Measurements from ENCODE around the gene APH1B. TPM values are rescaled to one million over a fixed set of nuclear protein-coding genes. Genes with fewer than 3 reads are reported as not detected.

Gene APH1B
- total RNA-seq, 1 donor from 2014 or later = 9.5 TPM

GRCh38 chr15:63240109-63240508, 37.3 kb upstream of the APH1B start:
- Mint-ChIP-seq H3K27me3 (ENCODE audit: low read depth) (no peaks in the 10 kb centered on the region), H3K9me3 (peaks cover 5% of the 10 kb centered on the region), H3K36me3 (ENCODE audit: low read depth) (peaks cover 75% of the 10 kb centered on the region), H3K27ac (no peak overlapping the region), H3K4me3 (ENCODE audit: low read depth) (no peak overlapping the region), H3K4me1 (ENCODE audit: low read depth) (peaks cover 62% of the 10 kb centered on the region)
- intact Hi-C loops (cut with micrococcal nuclease) = no loop called here
- no peak for DNase-seq (ENCODE audit: low spot score)

DNA sequence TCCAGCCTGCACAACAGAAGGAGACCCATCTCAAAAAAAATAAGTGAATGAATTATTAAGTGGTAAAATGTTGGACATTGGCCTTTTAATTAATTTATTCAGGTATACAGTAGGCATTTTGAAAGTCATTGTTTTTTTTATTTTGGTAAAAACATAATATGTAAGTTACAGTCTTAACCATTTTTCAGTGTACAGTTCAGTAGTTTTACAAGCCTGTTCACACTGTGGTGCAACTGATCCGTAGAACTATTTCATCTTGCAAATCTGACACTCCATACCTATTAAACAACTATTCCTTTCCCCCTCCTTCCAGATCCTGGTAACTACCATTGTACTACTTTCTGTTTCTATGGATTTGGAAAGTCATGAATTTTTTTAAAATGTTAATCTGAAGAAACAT, 36.1 kb upstream of the APH1B start:
- Mint-ChIP-seq H3K36me3 (ENCODE audit: low read depth) (peaks cover 78% of the 10 kb centered on the region), H3K27ac (no peak overlapping the region), H3K27me3 (ENCODE audit: low read depth) (no peaks in the 10 kb centered on the region), H3K4me1 (ENCODE audit: low read depth) (peaks cover 60% of the 10 kb centered on the region), H3K9me3 (peaks cover 5% of the 10 kb centered on the region), H3K4me3 (ENCODE audit: low read depth) (no peak overlapping the region)
- no peak for DNase-seq (ENCODE audit: low spot score)
- intact Hi-C loops (cut with micrococcal nuclease) = no loop called here

DNA sequence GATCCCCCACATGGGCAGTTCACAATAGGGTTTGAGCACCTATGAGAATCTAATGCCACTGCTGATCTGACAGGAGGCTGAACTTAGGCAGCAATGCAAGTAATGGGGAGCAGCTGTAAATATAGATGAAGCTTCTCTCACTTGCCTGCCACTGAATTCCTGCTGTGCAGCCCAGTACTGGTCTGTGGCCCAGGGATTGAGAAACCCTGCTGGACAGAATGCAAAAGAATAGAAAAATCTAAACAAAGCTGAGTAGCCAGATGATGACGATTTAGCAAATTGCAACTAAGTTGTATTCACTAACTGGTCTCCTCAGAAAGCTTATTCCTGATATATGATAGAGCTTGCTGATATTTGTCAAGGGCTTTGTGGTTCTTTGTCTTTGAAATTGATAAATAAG, 34.3 kb upstream of the APH1B start:
- intact Hi-C loops (cut with micrococcal nuclease) = no loop called here
- H3K36me3 Mint-ChIP-seq (ENCODE audit: low read depth) = peaks cover 77% of the 10 kb centered on the region
- H3K9me3 Mint-ChIP-seq = no peaks in the 10 kb centered on the region
- no peak overlapping the region for H3K4me3 Mint-ChIP-seq (ENCODE audit: low read depth)
- DNase-seq (ENCODE audit: low spot score) = no peak
- peak overlapping the region; percentile 2 for H3K27ac Mint-ChIP-seq
- H3K4me1 Mint-ChIP-seq (ENCODE audit: low read depth) = peaks cover 56% of the 10 kb centered on the region
- no peaks in the 10 kb centered on the region for H3K27me3 Mint-ChIP-seq (ENCODE audit: low read depth)

GRCh38 chr15:63243776-63244175, 33.6 kb upstream of the APH1B start:
- H3K27ac Mint-ChIP-seq = peak overlapping the region; percentile 63

DNA sequence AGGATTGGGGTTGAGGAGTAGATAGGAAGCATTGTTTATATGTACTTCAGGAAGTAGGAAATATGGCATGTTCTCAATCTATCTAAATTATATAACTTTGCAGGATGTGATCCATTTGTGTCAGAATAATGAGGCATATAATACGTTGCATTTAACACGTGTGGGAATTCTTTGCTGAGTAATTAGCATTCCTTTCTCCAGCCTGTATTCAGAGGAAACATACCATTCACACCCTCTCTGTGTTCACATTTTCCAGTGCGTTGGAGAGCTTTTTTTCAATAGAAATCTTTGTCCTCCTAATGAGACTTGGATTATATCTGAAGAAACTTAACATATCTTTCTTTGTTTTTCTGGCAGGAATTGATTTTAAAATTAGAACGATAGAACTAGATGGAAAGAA, 33.0 kb upstream of the APH1B start:
- Mint-ChIP-seq H3K4me1 (ENCODE audit: low read depth) (peaks cover 51% of the 10 kb centered on the region), H3K36me3 (ENCODE audit: low read depth) (peaks cover 82% of the 10 kb centered on the region), H3K27ac (peak overlapping the region; percentile 77), H3K4me3 (ENCODE audit: low read depth) (peak overlapping the region; percentile 19), H3K27me3 (ENCODE audit: low read depth) (no peaks in the 10 kb centered on the region), H3K9me3 (no peaks in the 10 kb centered on the region)
- DNase-seq (ENCODE audit: low spot score) = no peak
- intact Hi-C loops (cut with micrococcal nuclease) = loop anchor here (2.0 kb wide), 1 partner anchor 88 kb away; the partner anchor contains the start of gene RPS27L

More at GRCh38 chr15:63243776-63244175, 33.6 kb upstream of the APH1B start:
- Mint-ChIP-seq H3K4me3 (ENCODE audit: low read depth) (peak overlapping the region; percentile 19), H3K27me3 (ENCODE audit: low read depth) (no peaks in the 10 kb centered on the region), H3K9me3 (no peaks in the 10 kb centered on the region), H3K4me1 (ENCODE audit: low read depth) (peaks cover 50% of the 10 kb centered on the region), H3K36me3 (ENCODE audit: low read depth) (peaks cover 78% of the 10 kb centered on the region)
- intact Hi-C loops (cut with micrococcal nuclease) = loop anchor here (2.0 kb wide), 1 partner anchor 87 kb away; the partner anchor contains the start of gene RPS27L
- no peak for DNase-seq (ENCODE audit: low spot score)

DNA sequence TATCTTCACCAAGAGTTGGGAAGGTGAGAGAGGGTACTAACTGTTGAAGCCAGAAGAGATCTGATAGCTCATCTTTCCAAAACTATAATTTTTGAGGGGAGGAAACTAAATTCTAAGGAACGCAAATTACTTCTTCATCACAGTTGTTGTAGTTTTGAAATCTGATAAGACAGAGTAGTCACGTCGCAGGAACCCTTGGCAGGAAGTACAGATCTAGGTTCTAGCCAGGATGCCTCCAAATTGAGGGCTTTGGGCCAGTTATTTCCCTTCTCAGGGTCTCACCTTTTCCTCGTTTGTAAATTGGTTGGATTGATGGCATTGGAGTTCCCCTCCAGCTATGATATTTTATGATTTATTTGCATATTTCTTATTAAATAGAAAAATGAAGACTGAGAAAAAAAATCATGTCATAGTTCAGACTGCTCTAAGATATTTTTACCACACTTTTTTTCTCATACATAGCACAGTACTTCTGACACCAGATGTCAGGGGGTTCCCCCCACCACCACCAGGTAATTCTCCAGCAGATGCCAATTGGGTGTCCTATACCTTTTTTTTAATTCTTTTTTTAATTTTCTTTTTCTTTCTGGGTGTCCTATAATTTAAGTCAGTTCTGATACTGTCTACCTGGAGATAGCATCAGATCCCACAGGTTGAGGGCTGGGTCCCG, 32.3 kb upstream of the APH1B start:
- H3K27me3 Mint-ChIP-seq (ENCODE audit: low read depth) = no peaks in the 10 kb centered on the region
- no peaks in the 10 kb centered on the region for H3K9me3 Mint-ChIP-seq
- peaks cover 81% of the 10 kb centered on the region for H3K36me3 Mint-ChIP-seq (ENCODE audit: low read depth)
- intact Hi-C loops (cut with micrococcal nuclease) = loop anchor here (2.0 kb wide), 1 partner anchor 88 kb away; the partner anchor contains the start of gene RPS27L
- H3K4me3 Mint-ChIP-seq (ENCODE audit: low read depth) = no peak overlapping the region
- H3K27ac Mint-ChIP-seq = peak overlapping the region; percentile 77
- no peak for DNase-seq (ENCODE audit: low spot score)
- H3K4me1 Mint-ChIP-seq (ENCODE audit: low read depth) = peaks cover 48% of the 10 kb centered on the region

DNA sequence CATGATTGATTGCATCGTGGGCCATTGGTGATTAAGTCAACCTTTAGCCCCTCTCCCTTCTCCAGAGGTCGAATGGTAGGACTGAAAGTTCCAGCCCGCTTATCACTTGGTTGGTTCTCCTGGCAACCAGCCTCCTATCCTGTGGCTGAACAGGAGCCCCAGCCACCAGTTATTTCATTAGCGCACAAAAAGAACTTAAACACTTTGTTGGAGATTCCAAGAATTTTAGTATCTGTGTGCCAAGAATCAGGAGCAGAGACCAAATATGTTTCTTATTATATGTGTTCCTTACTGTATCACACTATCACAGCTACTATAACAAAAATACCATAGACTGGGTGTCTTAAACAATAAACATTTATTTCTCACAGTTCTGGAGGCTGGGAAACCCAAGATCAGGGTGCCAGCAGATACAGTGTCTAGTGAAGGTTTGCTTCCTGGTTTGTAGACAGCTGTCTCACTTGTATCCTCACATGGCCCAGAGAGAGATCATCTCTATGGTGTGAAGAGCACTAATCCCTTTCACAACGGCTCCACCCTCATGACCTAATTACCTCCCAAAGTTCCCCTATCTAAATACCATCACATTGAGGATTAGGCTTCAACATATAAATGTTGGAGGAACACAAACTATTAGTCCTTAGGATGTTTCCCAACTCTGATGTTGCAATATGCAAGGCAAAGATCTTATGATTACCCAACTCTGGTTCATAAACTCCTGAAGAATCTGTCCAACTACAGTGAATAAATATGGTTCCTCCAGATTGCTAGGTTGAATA, 30.5 kb upstream of the APH1B start:
- Mint-ChIP-seq H3K27me3 (ENCODE audit: low read depth) (no peaks in the 10 kb centered on the region), H3K27ac (no peak overlapping the region), H3K36me3 (ENCODE audit: low read depth) (peaks cover 88% of the 10 kb centered on the region), H3K4me1 (ENCODE audit: low read depth) (peaks cover 48% of the 10 kb centered on the region), H3K9me3 (no peaks in the 10 kb centered on the region), H3K4me3 (ENCODE audit: low read depth) (peak overlapping the region; percentile 15)
- DNase-seq (ENCODE audit: low spot score) = no peak
- intact Hi-C loops (cut with micrococcal nuclease) = no loop called here

GRCh38 chr15:63250312-63250965, 27.0 kb upstream of the APH1B start:
- H3K4me1 Mint-ChIP-seq (ENCODE audit: low read depth) = peaks cover 36% of the 10 kb centered on the region
- no peaks in the 10 kb centered on the region for H3K27me3 Mint-ChIP-seq (ENCODE audit: low read depth)
- H3K9me3 Mint-ChIP-seq = no peaks in the 10 kb centered on the region
- no peak overlapping the region for H3K27ac Mint-ChIP-seq
- no peak overlapping the region for H3K4me3 Mint-ChIP-seq (ENCODE audit: low read depth)
- intact Hi-C loops (cut with micrococcal nuclease) = no loop called here
- H3K36me3 Mint-ChIP-seq (ENCODE audit: low read depth) = peaks cover 88% of the 10 kb centered on the region
- DNase-seq (ENCODE audit: low spot score) = no peak

- intact Hi-C loops (cut with micrococcal nuclease) = no loop called here
- Mint-ChIP-seq H3K27me3 (ENCODE audit: low read depth) (no peaks in the 10 kb centered on the region), H3K27ac (peak overlapping the region; percentile 21), H3K9me3 (no peaks in the 10 kb centered on the region), H3K4me1 (ENCODE audit: low read depth) (peaks cover 31% of the 10 kb centered on the region), H3K4me3 (ENCODE audit: low read depth) (no peak overlapping the region), H3K36me3 (ENCODE audit: low read depth) (peaks cover 88% of the 10 kb centered on the region)
- DNase-seq (ENCODE audit: low spot score) = no peak
Observed at GRCh38 chr15:63251701-63252100, 25.7 kb upstream of the APH1B start.

DNA sequence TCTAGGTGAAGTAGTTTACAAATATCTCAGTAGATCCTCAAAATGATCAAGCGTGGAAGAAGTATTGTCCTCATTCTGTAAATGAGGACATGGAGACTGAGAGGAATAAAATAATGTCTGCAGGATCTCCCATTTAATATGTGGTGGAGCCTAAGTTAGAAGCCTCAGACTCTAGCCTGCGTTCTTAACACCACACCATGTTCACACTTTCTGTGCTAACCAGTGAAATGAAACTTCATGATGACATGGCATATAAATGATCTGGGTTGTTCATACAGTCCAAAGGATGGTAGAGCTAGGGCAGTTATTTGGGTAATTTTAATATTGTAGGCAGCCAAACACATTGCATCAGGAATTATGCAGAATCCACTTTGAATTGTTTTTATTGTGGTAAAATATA, 25.1 kb upstream of the APH1B start:
- peaks cover 27% of the 10 kb centered on the region for H3K4me1 Mint-ChIP-seq (ENCODE audit: low read depth)
- no peaks in the 10 kb centered on the region for H3K9me3 Mint-ChIP-seq
- peaks cover 88% of the 10 kb centered on the region for H3K36me3 Mint-ChIP-seq (ENCODE audit: low read depth)
- no peak overlapping the region for H3K27ac Mint-ChIP-seq
- no peaks in the 10 kb centered on the region for H3K27me3 Mint-ChIP-seq (ENCODE audit: low read depth)
- no peak overlapping the region for H3K4me3 Mint-ChIP-seq (ENCODE audit: low read depth)
- DNase-seq (ENCODE audit: low spot score) = no peak
- intact Hi-C loops (cut with micrococcal nuclease) = no loop called here

DNA sequence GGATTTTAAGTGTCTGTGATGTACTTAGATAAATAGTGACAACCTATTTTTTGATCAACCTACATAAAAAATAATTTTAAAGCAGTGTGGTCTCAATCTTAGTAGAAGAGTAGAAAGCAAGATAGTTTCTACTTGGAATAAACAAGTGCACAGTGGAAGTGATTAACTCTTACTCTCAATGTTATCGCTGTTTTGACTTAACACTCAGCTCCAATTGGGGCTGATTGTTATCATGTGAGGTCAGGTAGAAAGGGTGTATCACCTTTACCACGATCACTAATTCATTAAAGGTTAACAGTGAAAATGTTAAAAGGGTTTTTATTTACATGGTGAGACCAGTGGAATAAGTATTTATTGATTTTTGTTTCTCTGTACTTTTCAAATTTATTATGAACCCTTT, 22.4 kb upstream of the APH1B start:
- no peaks in the 10 kb centered on the region for H3K27me3 Mint-ChIP-seq (ENCODE audit: low read depth)
- H3K9me3 Mint-ChIP-seq = no peaks in the 10 kb centered on the region

DNA sequence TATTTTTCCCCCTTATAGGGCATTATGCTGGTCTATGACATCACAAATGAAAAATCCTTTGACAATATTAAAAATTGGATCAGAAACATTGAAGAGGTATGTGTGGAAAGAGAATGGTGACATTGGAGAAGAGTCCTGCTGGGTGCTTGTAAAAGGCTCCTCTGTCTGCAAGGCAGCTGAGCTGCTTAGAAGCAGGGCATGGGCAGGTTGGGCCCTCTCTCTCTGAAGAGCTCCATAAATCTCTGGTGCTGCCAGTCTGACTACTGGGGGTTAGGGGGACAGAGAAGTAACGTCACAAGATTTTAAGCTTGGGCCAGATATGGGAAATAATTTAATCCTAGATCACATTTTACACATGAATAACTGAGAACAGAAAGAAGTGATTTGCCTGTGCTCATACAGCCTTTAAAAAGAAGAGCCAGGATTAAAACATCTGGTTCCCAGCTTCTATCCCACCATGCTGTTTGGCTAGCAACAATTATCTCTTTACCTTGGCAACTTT, 21.9 kb upstream of the APH1B start:
- H3K27ac Mint-ChIP-seq = no peak overlapping the region

More for the DNA sequence above, 22.4 kb upstream of the APH1B start:
- H3K4me3 Mint-ChIP-seq (ENCODE audit: low read depth) = no peak overlapping the region
- intact Hi-C loops (cut with micrococcal nuclease) = no loop called here
- peaks cover 23% of the 10 kb centered on the region for H3K4me1 Mint-ChIP-seq (ENCODE audit: low read depth)
- no peak for DNase-seq (ENCODE audit: low spot score)
- peaks cover 86% of the 10 kb centered on the region for H3K36me3 Mint-ChIP-seq (ENCODE audit: low read depth)
- no peak overlapping the region for H3K27ac Mint-ChIP-seq

More for the DNA sequence above, 21.9 kb upstream of the APH1B start:
- no peak for DNase-seq (ENCODE audit: low spot score)
- Mint-ChIP-seq H3K9me3 (no peaks in the 10 kb centered on the region), H3K36me3 (ENCODE audit: low read depth) (peaks cover 84% of the 10 kb centered on the region), H3K27me3 (ENCODE audit: low read depth) (no peaks in the 10 kb centered on the region), H3K4me1 (ENCODE audit: low read depth) (peaks cover 18% of the 10 kb centered on the region), H3K4me3 (ENCODE audit: low read depth) (no peak overlapping the region)
- intact Hi-C loops (cut with micrococcal nuclease) = no loop called here
